DMS79 treated with DMSO at 0.1 percent for 48 hours (cell line): ENCODE measurements around the gene MYO15A.

Experiments
- DNase-seq: peaks from one replicate; lab custom pipeline; 2025; lab: John Stamatoyannopoulos, UW

Gene MYO15A

DNA sequence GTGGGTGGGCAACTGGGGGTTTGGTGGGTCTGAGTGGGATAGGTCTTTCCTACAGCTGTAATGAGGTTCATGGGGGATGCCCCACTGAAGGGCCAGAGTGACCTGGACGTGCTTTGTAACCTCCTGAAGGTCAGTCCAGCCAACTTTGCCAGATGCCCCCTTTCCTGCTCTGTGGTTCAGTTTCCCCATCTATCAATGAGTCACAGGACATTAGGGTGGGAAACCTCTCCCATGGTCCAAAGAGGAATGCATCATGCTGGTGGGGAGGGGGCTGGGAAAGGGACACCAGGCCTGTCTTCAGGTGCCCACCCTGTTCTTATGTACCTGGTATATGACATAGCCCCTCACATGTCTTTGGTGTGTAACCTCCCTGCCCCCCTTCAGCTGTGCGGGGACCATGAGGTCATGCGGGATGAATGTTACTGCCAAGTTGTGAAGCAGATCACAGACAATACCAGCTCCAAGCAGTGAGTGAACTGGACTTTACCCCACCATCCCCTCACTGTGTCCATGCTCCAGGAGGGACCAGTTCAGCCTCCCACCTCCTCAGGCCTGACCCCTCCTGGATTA lies 51.1 kb downstream of the MYO15A start:
- DNase-seq = no peak

DNA sequence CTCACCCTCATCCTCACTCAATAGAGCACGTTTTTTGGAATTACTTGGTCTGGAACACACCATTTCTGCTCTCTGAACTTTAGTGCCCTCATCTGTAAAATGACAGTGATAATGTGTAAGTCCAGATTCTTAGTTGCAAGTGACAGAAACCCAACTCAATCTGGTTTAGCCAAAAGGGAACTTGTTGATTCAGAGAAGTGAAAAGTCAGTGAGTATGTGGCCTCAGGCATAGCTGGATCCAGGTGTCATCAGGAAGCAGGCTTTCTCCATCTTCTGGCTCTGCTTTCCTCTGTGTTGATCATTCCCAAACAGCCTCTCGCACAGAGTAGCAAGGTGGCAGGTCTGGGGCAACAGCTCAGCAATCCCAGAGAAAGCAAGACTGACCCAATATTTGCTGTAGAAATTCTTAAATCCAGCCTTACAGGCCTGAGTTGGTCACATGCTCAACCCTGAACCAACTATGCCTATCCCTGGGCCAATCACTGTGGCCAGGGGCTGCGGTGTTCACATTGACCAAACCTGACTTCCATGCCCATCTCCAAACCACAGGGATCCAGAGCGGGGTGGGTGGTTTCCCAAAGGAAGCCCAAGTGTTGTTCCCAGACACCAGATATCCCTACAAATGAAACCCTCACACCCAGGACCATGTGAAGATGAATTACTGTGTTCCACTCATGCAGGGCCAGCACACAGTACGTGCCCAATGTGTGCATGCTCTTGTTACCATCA lies 51.7 kb downstream of the MYO15A start:
- DNase-seq = no peak

GRCh38 chr17:18161207-18162145 lies 52.9 kb downstream of the MYO15A start:
- no peak for DNase-seq

DNA sequence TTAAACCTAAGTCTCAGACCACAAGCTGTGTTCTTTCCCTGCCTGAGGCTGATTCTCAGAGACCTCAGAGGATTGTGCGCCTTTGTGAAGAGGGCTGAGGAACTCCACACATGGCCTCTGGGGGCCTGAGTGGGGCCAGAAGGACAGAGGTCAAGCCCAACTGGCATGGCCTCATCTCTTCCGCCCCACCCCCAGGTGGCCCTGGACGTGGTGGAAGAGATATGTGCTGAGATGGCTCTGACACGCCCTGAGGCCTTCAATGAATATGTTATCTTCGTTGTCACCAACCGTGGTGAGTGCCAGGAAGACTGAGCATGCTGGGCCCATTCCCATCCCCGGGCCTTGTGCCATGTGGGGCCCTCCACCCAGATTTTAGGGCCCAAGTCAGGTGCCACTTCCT lies 55.0 kb downstream of the MYO15A start:
- DNase-seq = no peak

DNA sequence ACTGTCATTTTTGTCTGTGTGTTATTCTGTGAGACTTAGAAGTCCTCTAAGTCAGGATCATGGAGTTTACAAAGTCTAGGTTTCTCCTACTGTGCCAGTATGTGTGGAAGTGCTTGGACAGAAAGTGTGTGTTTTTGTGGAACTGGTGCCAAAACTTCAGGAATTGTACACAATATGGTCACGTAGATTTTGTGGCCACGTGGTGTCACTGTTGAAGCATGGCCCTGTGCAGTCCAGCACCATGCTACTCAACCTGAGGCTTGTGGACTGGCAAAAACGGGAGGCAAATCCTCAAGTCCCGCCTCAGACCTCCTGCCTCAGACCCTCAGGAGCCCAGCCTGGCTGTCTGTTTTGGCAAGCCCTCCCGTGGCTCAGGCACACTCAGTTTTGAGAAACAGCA lies 58.3 kb downstream of the MYO15A start:
- no peak for DNase-seq

DNA sequence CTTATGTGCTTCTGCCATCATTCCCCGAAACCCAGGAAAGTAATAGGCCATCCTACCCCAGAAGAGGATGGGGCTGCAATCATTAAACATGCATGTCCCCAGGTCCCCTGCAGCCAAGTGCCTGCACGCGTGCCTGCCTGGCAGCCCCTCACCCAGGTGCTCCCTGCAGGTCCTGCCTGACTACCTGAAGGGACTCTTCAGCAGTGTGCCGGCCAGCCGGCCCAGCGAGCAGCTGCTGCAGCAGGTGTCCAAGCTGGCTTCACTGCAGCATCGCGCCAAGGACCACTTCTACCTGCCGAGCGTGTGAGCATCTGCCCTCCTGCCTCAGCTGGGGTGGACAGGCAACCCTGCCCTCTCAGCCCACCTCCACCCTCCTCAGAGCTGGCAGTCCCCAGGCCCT lies 58.9 kb downstream of the MYO15A start:
- DNase-seq = no peak

DNA sequence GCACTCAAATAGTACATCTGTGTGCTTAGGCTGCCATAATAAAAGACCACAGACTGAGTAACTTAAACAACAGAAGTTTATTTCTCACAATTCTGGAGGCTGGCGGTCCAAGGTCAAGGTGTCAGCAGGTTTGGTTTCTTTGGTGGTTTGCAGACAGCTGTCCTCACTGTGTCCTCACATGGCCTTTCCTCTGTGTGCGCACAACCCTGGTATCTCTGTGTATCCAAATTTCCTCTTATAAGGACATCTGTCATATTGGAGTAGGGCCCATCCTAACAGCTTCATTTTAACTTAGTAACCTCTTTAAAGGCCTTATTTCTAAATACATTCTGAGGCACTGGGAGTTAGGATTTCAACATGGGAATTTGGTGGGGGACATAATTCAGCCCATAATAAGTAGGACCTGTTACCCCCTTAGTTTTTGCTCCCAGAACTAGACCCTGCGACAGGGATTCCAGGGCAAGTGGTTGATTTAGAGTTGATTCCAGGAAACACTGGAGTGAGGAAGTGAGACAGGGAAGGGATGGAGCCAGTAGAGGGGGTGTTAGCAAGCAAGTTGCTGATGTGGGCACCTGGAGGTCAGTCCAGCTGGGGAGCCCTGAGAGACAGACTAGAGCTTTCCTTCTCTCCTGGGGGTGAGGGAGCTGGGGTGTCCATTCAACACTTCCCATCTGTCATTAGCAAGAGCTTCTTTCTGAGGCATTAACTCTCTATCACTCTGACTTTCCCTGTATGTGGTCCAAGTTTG lies 64.1 kb downstream of the MYO15A start:
- DNase-seq = no peak

- DNase-seq = no peak
Measured at GRCh38 chr17:18173740-18174139, 65.2 kb downstream of the MYO15A start.

GRCh38 chr17:18176176-18176575 lies 67.6 kb downstream of the MYO15A start:
- DNase-seq = no peak

DNA sequence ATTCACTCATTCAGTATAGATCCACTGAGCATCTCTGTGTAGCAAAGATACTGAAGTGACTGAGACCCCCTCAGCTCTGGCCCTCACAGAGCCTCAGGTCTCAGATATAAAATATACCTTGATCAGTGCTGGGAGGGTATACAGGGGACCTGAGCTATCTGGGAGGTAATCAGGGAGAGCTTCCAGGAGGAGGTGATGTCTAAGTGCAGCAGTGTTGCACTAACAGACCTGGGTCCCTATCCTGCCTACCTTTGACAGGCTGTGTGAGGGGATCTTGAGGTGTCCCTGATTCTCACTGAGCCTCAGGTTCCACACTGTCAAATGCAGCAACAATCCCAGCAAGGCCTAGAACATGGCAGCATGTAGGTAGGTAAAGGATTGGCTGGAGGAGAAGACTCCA lies 68.6 kb downstream of the MYO15A start:
- no peak for DNase-seq

DNA sequence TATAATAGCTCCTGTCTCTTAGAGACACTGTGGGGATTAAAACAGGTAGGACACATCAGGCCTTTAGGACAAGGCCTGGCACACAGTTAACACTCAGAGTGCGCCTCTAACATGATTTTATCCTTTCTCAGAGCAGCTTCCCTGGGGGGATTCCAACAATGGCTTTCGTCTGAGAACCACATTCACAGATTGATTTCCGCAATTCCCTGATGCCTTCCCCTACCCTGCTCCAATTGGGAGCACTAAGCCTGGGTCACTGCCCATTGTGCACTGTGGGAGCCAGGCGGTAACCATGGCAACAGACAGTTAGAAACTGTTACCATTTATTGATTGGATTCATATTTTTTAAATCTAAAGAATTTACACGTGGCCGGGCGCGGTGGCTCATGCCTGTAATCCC lies 69.2 kb downstream of the MYO15A start:
- DNase-seq = no peak

- no peak for DNase-seq
Measured at GRCh38 chr17:18179196-18179595, 70.6 kb downstream of the MYO15A start.

DNA sequence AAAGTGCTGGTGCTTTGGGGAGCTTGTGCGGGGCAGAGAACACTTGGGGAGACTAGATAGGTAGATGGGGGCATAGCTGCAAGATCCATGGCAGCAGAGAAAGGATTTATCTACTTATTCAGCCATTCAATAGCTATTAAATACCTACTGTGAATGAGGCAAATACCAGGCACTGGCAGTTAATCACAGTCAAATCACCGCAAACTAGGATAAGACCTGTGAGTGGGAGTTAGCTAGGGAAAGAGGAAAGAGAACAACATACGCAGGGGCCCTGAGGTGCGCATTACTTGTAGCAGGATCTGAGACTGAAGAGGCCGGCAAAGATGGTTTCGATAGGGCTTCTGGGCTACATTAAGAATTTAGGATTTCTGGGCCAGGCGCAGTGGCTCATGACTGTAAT lies 71.2 kb downstream of the MYO15A start:
- no peak for DNase-seq

- no peak for DNase-seq
Measured at GRCh38 chr17:18181358-18181757, 72.8 kb downstream of the MYO15A start.

DNA sequence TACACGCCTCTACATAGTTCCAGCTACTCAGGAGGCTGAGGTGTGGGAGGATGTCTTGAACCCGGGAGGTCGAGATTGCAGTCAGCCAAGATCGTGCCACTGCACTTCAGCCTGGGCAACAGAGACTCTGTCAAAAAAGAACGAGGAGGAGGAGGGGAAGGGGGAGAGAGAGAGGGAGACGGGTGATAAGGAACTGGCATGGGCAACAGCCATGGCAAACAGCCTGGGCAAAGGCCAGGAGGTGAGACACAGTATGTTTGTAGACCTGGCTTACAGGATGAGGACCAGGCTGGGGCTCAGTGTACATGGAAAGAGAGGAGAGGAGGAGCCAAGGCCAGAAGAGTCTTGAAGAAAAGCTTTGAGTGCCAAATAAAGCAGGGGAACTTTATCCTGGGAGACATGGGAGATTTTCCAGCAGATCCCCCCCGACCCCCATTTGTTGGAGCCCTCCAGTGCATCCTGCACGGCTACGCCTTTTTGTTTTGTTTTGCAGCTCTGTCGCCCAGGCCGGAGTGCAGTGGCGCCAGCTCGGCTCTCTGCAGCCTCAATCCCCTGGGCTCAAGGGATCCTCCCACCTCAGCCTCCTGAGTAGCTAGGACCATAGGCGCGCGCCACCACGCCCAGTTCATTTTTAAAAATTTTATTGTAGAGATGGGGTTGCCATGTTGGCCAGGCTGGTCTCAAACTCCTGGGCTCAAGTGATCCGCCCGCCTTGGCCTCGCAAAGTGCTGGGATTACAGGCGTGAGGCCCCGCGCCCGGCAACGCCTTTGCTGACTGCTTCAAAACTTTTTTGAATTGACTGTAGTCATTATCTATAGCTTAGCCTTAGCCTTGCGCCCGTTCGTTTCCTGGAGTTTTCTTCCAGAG lies 73.8 kb downstream of the MYO15A start:
- peak; percentile 4 for DNase-seq

DNA sequence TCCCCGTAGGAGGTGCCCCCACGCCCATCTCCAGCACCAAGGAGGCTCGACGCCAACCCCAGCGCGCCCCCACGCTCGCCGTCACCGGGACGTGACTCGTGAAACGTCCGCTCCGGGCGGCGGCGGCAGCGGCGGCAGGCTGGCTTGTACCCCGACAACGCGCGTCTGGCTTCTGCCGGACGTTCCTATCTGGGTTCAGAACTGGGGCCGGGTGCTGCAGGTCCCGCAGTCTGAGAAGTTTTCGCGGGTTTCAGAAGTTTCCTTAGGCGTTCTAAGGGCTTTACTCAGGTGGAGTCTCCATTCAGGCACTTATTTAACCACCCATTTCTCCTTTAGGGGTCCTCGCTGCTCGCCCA lies 74.4 kb downstream of the MYO15A start:
- peak; percentile 69 for DNase-seq

GRCh38 chr17:18183334-18184142 lies 75.0 kb downstream of the MYO15A start, which contains the start of gene ALKBH5:
ALKBH5 (plus strand) TSS chr17:18183828; CDS start chr17:18184244, 416 bp downstream.
- DNase-seq = peak; percentile 86

DNA sequence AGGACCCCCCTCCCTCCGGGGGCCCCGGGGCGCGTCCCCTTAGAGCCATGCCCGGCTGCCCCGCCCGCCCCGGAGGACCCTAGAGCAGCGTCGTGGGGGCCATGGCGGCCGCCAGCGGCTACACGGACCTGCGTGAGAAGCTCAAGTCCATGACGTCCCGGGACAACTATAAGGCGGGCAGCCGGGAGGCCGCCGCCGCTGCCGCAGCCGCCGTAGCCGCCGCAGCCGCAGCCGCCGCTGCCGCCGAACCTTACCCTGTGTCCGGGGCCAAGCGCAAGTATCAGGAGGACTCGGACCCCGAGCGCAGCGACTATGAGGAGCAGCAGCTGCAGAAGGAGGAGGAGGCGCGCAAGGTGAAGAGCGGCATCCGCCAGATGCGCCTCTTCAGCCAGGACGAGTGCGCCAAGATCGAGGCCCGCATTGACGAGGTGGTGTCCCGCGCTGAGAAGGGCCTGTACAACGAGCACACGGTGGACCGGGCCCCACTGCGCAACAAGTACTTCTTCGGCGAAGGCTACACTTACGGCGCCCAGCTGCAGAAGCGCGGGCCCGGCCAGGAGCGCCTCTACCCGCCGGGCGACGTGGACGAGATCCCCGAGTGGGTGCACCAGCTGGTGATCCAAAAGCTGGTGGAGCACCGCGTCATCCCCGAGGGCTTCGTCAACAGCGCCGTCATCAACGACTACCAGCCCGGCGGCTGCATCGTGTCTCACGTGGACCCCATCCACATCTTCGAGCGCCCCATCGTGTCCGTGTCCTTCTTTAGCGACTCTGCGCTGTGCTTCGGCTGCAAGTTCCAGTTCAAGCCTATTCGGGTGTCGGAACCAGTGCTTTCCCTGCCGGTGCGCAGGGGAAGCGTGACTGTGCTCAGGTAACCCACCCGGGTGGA lies 75.8 kb downstream of the MYO15A start:
- DNase-seq = no peak

GRCh38 chr17:18185391-18185790 lies 76.8 kb downstream of the MYO15A start:
- peak; percentile 1 for DNase-seq
